ENCODE results near the gene EFCAB6.

GRCh38 chr22:43792905-43793304, 19.2 kb downstream of the EFCAB6 start:
- TF ChIP-seq, protein P1, sequence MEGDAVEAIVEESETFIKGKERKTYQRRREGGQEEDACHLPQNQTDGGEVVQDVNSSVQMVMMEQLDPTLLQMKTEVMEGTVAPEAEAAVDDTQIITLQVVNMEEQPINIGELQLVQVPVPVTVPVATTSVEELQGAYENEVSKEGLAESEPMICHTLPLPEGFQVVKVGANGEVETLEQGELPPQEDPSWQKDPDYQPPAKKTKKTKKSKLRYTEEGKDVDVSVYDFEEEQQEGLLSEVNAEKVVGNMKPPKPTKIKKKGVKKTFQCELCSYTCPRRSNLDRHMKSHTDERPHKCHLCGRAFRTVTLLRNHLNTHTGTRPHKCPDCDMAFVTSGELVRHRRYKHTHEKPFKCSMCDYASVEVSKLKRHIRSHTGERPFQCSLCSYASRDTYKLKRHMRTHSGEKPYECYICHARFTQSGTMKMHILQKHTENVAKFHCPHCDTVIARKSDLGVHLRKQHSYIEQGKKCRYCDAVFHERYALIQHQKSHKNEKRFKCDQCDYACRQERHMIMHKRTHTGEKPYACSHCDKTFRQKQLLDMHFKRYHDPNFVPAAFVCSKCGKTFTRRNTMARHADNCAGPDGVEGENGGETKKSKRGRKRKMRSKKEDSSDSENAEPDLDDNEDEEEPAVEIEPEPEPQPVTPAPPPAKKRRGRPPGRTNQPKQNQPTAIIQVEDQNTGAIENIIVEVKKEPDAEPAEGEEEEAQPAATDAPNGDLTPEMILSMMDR (IDR thresholded peaks at IDR 0.05) = no peak
- TF ChIP-seq POLR2A (IDR thresholded peaks at IDR 0.05) (no peak), EP300 (IDR thresholded peaks at IDR 0.05) (no peak), POLR2AphosphoS5 (IDR thresholded peaks at IDR 0.05) (no peak)
